VCaP (cell line): ENCODE measurements around the gene JPH3.

Experiments
- H3K27ac ChIP-seq: fragments of 450-650 bp; 2 replicates; pipeline ENCODE4 v1.5.1; 2017
- CTCF ChIP-seq: fragments of 450-650 bp; conservative IDR thresholded peaks from 2 replicates; pipeline ENCODE4 v1.5.1; 2017; ENCODE audit warnings: mild to moderate bottlenecking, moderate library complexity

The JPH3 gene

GRCh38 chr16:87638736-87639135 is 36.4 kb downstream of the JPH3 start:
- no peak for TF ChIP-seq CTCF
- no peak overlapping the region for H3K27ac ChIP-seq

DNA sequence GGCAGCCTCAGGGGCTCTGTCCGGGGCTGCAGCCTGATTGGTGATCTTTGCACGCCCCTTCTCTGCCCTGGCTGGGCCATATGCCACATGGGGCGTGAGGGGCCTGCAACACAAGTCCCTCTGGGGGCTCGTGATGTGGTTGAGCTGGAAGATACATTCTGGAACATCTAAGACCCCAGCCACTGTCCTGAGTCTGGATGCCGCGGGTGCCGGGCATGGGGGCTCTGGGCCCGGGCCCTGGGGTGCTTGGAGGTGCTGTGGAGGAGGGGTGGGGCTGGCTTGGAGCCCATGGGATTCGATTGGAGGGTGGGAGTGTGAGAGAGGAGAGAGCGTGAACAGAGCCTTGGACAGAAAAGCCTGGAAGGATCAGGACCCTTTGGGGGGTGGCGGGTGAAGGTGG is 39.4 kb downstream of the JPH3 start:
- no peak for TF ChIP-seq CTCF

DNA sequence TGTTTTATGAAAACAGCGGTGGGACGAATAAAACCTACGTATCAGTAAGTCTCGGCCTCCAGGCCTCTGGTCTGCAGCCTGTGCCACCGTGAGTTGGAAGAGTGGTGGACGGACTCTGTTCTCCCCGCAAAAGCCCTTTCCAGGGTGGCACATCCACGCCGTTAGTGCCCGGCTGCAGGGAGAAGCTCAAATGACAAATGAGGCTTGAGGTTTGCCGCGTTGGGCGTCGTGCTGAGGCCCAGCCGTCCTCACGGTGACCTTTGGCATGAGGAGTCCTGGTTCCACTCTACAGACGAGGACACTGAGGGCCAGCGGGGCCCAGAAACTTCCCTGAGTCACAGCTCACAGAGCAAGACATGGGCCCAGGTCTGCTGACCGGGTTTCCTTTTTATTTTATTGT is 40.2 kb downstream of the JPH3 start:
- no peak for TF ChIP-seq CTCF
- no peak overlapping the region for H3K27ac ChIP-seq

More for the DNA sequence above, 39.4 kb downstream of the JPH3 start:
- no peak overlapping the region for H3K27ac ChIP-seq

GRCh38 chr16:87644186-87644585 is 41.9 kb downstream of the JPH3 start:
- TF ChIP-seq CTCF: no peak
- no peak overlapping the region for H3K27ac ChIP-seq

DNA sequence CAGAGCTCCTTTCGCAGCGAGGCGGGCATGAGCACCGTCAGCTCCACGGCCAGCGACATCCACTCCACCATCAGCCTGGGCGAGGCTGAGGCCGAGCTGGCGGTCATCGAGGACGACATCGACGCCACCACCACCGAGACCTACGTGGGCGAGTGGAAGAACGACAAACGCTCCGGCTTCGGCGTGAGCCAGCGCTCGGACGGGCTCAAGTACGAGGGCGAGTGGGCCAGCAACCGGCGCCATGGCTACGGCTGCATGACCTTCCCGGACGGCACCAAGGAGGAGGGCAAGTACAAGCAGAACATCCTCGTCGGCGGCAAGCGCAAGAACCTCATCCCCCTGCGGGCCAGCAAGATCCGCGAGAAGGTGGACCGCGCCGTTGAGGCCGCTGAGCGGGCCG is 42.3 kb downstream of the JPH3 start:
- H3K27ac ChIP-seq: no peak overlapping the region
- no peak for TF ChIP-seq CTCF

GRCh38 chr16:87645802-87646201 is 43.5 kb downstream of the JPH3 start:
- no peak for TF ChIP-seq CTCF
- no peak overlapping the region for H3K27ac ChIP-seq

- H3K27ac ChIP-seq: no peak overlapping the region
- no peak for TF ChIP-seq CTCF
Observed at GRCh38 chr16:87647431-87648185, 45.3 kb downstream of the JPH3 start.
